Stimulated activated CD4-positive, alpha-beta T cell treated with anti-CD3 and anti-CD28 coated beads, TNF-alpha, amount 100 ng/mL, for 48 hours (primary cell): ENCODE results near the gene RAD51B.

Experiments
- DNase-seq, 3 donors: peaks; one replicate each; pipeline ENCODE4 v3.0.0-alpha.2; 2020; ENCODE audit warnings: low read depth in 3 of 3

Gene RAD51B

DNA sequence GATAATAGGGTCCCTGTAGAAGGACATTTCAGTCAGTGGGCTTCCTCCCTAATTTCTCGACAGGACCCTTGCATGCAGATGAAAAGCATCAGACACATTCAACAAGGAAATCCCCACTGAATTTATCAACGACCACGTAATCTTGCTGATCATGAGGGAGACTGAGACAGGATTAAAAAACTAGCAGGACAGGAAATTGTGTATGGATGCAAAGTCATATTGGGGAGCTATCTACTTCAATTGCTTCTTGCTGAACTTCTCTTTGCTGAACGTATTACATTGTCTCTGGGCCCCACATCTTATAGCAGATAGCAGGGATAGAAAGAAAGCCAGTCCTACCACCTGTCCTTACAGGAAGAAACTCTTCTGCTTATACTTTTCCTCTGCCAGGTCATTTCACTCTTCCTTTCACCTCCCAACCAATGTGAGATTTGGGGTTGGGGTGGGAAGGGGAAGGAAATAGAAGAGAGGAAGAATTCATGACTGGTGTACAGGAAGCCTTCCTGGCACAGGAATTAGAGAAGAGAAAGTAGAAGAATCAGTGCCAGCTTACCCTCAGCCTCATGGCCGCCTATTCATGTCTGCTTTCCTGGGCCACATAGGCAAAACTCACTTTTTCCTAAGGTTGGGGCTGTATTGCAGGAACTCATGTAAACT is 640.0 kb downstream of the RAD51B start:
- DNase-seq, result no peak

DNA sequence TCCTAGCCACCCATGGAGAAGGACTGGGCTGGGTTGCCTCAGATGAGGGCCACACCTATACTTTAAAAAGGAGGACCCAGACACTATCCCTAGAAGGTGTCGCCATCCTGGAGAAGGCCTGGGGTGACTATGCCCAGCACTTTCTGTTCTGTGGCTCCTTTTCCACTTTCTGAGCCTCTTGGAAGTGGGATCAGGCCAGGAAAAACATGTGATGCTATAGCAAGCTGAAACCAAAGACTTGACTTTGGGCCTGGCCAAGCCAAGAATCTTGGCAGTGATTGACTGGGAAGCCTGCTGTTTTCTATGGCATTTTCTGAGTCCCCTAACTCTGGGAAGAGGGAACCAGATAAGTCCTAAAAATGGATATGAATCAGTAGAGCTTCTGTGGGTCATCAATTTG is 641.0 kb downstream of the RAD51B start:
- DNase-seq, result no peak

DNA sequence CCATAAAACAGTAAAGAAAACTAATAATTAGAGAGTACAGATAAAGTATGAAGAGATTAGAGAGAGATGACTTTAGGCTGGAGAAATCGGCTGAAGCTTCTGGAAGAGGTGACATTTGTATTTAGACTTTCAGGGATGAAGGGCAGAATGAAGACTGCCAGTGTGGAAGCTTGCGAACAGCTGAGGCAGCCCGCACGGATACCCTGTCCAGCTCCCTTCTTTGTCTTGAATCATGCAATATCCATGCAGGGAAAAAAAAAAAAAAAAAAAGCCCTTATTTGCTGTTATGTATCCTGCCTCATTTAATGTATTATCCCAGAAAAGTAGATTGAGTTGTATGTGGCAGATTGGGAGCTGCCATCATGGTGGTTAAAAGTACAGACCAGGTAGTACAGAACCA is 641.5 kb downstream of the RAD51B start:
- DNase-seq, result no peak

DNA sequence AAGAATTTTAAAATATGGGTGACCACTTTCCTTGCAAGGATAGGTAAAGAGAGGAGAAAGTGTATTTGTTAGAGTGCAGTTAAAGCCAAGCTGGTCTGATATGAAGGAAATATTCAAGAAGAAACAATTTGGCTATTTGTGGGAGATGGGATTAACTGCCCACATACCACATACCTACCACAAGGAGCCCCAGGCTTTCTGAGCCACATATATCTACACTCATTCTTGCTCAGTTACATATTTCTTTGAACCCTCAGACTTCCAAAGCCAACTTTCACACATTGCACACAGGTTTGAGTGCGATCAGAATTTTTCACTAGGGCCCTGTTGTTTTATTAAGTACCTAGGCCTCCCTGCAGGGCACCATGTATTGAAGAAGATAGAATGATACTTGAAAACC is 643.1 kb downstream of the RAD51B start:
- no peak for DNase-seq

DNA sequence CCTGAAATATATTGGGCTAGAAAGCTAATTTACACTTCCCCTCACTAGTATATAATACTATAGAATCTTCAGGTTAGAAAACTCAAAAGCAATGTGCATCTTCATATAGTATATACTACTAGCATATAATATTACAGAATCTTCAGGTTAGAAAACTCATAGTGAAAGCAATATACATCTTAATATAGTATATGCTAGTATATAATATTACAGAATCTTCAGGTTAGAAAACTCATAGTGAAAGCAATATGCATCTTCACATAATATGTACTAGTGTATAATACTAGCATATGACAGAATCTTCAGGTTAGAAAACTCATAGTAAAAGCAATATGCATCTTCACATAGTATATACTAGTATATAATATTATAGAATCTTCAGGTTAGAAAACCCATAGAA is 643.7 kb downstream of the RAD51B start:
- no peak for DNase-seq

DNA sequence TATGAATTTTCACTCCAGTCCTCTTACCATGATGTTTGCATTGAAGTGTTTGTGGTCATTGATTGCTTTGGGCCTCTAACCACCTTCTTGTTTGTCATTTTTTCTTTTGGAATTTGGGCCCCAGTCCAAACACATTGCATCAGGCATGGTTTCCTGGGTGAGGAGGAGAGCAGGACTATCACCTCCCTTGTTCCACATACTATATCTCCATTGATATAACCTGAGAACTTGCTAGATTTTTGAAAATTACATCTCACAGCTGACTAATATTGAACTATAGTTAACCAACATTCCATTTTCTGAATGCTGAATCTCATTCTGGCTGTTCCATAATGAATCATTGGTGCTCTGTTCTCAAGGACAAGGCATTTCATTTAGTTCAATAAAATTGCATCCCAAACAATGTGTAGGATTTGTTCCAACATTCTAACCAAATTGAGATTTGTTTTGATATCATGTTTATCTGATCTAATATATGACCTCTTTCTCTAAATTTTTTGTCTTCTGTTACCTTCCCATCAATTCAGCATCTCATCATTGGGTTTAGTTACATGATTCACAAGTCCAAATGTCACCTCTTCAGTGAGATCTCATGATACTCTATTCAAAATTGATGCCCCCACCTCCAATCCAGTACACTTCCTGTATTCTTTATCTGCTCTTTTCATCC is 644.3 kb downstream of the RAD51B start:
- no peak for DNase-seq

DNA sequence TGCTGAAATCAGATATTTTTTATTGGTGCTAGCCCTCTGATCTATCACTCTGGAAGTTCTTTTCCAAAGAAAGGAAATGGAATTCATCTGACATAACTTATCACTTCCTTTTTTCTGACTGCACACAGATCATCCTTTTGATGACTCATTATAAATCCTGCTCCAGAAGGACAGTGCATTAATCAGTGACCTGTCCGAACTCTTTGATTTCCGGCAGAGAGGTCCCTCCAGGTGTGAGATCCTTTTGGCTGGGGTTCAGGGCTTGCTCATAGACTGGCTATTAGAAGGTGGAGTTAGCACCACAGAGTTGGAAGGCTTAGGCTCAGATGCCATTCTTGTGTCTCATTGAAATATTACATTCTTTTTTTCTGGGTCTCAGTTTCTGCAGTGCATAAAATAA is 645.1 kb downstream of the RAD51B start:
- no peak for DNase-seq

DNA sequence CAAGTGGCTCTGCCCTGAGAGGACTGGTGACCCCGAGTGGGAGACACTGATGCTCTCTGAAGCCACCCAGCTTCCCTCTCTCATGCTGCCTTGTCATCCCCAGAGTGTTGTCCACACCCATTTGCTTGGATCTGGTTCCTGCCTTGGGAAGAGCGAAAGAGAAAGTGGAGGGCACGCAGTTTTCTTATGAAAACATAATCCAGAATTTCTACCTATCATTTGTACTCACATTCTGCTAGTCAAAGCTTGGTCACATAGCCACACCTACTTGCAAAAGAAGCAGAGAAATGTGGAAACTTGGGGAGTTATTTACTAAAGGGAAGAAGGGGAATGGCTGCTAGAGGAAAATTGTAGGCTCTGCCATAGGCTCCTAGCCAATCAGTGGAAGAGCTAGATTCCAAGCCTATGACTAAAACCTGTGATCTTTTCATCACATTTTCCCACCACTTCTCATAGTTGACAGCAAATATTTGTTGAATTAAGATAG is 647.0 kb downstream of the RAD51B start:
- DNase-seq, result no peak

DNA sequence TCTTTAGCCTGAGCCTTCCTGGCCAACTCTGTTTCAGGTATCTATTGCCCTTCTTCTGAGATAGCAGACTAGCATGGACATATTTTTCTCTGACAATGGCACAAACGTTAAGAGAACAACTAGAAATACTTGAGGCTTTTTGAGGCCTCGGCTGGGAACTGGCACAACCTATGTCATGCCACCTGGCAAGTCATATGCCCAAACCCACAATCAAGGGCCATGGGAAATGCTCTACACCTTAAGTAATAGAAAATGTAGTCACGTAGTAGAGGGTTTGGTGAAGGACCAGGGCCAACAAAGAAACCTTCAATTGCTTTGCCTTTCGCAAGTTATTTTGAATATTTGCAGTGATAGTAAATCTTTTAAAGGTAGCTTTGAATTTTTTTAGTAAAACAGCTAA is 647.8 kb downstream of the RAD51B start:
- no peak for DNase-seq

DNA sequence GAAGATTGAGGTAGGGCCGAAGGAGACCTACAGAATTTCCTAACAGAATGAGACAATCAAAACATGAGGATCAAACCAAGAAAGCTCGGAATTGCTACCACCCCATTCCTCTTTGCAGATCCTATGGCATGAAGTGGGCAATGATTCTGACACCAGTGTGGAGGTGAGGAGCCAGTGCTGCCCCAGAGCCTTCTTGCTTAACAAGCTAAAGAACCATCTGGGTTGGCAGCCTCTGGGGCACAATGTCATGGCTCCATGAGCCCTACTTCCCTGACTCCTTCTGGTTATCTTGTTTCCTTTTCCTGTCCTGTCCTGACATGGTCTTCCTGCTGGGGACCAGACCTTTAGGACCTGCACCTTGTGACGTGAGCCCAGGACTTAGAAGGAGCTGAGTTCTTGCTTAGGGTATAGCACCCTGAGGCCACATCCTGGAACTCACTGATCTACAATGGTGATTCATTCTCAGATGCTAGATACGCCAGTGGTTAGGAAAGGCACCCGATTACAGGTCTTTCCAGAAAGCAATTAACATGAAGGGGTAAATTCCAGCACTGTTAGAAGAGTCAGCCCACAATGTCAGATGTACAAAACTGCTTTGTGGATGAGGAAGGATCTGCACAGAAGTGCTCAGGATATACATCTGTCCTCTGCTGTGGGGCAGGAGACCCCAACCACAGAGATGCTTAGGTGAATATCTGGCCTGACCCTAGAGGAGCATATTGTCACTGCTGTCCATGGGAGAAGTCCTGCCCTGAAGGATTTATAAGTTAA is 649.0 kb downstream of the RAD51B start:
- peak; percentile 7 to 28 (median 16) for DNase-seq

DNA sequence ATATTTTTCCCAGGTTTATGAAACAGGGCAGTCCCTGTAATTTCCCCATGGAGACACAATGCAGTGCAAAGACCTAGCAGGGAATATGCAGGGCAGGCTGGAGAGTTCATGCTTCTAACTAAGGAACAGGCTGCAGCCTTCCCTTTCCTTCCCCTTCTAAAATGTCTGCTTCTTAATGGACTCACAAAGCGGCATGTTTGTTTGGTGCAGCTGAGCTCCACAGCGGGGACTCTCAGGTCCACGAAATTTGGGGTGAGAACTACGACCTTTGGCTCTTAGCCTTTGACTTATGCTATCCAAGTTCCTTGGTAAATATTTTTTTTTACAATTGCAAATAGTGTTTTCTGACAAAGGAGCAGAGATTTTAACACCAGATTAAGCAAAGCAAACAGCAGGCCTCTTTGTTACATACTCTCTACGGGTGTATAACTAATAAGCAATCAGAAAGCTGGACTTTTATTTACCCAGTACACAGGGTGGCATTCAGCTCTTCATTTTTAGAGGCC is 649.7 kb downstream of the RAD51B start:
- no peak for DNase-seq

DNA sequence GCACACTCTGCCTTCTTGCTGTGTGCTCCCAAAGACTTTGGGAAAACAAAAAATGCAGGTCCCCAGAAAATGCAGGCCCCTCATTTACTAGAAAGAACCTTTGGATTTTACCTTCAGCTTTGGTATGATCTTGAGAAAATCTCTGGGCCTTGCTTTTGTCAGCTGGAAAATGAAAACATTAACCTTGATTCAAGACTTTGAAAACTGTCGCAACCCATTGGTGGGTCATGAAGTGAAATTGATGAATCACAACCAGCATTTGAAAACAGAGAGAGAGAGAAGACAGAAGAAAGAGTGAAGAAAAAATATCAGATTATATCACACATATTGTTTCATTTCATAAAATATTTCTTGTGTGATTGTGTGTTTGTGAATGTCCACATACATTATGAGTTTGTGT is 650.8 kb downstream of the RAD51B start:
- no peak for DNase-seq

DNA sequence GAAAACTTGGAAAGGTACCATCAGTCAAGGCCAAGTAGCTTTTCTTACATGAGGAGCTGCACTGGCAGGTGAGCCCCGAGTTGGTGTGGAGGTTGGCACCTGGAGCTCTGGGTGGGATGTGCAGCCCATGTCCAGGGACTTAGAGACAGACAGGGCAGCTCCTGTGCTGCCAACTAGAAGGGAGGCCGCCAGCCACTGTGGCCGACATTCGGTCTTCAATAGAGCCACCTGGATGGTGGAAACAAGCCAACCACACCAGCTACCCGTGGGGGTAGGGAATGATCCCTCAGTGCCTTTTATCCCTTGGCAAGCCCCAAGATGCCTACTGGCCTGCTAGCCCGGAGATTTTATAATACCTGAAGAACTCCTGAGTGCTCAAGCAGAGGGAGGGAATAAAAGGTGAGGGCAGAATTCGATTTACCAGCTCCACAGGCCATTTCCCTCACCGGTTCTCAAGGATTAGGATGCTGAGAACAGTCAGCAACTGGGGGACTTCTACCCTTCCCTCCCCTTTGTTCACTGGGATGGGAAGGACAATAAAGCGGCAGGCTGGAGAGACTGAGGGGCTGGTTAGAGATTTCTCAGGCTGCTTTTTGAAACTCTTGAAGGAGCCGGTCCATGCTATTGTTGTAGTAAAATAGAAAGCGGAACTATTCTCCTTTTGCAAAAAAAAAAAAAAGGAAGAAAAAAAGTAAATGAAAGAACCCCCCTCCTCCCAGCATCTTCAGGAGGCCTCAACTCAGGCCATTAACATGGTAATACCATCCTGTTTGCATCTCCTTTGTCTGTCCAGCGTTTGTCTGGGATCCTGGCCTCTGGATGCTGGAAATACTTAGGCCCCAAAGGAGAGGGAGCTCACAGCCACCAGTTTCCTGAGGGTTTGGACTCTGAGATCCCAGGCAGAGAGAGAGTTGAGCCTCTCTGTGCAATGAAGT is 651.7 kb downstream of the RAD51B start:
- no peak for DNase-seq

DNA sequence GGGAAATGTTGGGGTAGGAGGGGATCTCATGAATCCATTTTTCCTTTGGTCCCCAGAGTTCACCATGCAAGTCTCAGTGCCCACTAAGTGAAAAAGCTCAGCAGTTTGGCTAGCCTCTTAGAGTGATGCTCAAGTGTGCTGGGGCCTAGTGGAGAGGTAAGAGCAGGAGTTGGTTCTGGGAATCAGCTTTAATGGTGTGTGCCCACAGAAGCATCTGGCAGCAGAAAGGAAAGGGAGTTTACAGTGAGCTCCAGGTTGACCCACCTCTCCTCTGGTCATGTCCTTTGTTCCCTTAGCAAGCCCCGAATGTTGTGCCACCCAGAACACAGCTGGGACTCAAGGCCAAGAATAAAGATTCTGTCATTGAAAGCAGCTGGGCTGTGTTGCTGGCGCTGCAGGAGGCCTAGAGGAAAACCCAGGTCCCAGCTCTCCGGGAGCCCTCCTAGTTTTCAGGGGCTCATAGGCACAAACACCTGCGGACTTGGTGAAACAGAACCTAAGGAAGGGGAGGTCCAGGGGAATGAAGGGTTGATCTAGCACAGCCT is 652.5 kb downstream of the RAD51B start:
- DNase-seq, result no peak

DNA sequence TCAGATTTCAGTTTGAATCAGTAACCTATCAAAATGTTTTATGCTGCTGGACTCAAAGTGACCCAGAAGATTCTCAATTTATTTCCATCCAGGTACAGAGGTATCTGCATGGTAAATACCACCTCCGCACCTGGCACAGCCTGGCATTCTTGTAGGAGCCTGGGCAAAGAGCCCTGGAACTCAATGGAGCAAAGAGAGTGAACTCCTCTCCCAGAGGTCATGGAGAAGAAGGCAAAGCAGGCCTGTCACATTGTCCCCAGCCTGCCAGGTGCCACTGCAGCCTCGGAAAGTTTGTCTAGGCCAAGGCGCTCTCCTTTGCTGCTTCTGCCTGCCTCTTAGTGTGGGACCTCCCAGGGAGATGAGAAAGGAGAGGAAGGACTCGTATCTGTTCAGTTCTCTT is 653.5 kb downstream of the RAD51B start:
- no peak for DNase-seq

DNA sequence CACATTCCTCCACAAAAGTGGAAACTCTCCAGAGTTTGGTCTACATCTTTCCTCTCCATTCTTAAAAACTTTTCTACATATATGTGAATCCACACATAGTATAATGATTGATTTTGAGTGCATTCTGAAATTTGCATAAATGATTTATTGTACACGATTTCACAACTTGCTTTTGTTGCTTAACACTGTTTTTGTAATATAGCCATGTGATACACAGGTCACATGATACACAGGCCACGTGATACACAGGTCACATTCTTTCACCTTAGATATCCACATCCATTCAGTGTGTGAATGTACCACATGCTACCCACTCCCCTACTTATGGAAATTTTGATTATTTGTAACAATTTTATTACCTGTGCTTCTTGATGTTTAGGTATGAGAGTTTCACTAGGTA is 654.2 kb downstream of the RAD51B start:
- no peak for DNase-seq

DNA sequence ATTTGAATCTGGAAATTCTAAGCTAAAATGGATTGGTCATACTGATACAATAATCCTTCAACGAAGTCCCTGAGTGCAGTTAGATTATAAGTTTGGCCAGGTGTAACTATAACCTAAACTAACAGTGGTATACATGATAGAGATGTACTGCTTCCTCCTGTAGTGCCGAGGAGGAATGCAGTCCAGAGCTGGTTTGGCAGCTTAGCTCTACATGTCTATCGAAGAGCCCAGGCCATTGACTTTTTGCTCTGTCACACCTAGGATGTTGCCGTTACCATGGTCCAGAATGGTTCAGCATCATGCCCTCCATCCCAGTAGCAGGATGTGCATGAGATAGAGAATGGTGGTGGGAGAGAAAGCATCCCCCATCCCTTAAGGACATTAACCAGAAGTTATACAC is 655.2 kb downstream of the RAD51B start:
- no peak for DNase-seq

DNA sequence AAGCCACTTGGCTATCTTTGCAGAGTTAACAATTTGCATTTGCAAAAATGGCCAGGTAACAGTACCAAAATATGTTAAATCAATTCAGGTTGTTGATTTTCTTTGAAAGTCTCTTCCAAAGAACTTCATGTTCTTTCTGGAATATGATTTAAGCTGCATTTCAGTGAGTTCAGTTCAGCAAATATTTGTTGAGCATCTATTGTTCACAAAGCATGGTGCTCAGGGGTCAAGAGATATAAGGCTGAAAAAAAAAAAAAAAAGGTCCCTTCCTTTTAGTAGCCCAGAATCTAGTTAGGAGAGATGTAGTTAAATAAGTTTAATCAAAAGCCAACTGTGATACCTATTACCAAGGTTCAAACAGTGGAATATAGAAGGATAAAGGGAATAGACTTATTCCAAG is 656.2 kb downstream of the RAD51B start:
- no peak for DNase-seq

DNA sequence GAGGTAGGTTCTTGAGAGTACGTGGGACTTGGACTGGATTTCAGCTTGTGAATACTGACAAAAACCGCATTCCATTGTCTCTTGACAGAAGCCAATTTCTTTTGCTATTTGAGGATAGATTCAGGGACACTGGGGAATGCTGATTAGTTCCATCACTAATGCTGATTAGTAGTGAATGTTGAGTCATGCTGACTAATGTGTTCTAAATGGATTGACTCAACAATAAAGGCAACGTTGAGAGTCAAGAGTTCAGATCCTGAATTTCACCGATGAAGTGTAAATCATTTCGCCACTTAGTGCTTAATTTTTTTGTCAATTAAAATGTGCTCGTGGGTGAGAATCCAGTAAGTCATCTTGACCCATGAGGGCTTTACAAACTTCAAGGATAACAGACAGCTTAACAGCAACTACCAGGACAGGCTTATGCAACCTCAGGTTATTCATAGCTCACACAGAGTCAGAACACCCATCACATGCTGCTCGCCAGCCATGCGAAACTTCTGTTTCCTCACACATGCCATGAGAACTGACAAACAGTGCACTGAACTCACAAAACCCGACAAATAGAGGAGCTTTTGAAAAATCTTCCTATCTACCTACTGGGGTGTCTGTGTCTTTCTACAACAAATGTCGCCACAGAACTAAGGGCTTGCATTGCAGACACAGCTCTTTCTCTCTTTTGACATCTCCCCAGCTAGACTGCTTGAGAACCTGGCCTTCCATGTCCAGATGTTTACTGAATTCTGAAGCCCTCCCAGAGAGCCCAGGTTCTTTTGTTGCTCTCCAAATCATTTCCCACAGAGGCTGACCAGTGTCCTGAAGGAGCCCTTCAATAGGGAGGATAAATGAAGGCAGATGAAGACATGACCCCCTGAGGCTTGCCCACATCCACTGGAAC is 656.9 kb downstream of the RAD51B start:
- no peak for DNase-seq

DNA sequence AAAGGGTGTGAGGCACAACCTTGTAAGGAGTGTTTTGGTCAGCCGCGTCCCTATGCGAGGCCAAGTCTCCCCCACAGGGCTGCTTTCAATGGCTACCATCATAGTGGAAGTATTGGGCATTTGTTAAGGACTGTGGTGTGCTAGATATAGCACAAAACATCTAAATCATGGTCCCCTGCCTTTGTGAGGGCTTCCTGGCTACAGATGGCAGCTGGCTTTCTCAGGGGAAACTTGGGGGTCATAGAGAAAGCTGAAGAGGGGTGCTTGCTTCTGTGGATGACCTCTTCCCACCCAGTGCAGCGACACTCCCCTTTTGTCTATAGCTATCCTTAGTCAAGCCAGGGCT is 657.5 kb downstream of the RAD51B start:
- DNase-seq, result no peak
